ENCODE results near the gene SKAP1. TPM values are rescaled to one million over a fixed set of nuclear protein-coding genes. Genes with fewer than 3 reads are reported as not detected.

Gene SKAP1
- total RNA-seq, 4 donors from 2014 or later, result 1.2 to 6.4 (median 4.9) TPM; not detected in 1

- 64 to 90% methylated on average over 8 to 11 of the region's 11 CpGs for WGBS, 2 donors (ENCODE audit: low coverage in 1 of 2)
- H3K9me3 ChIP-seq, result no peaks in the 10 kb centered on the region
- peaks cover 0 to 5% (median under 1%) of the 10 kb centered on the region in 4 donors for H3K4me1 ChIP-seq
- in situ Hi-C loops (cut with MboI; ENCODE audit: low pct_ligation_motif_present in 1 of 4, low pct_unique_long_range_greater_than_20kb in 1 of 4, low sequenced_read_pairs in 3 of 4) (no loop called here), intact Hi-C loops (cut with DNase I; ENCODE audit: low total_unique reads) (no loop called here)
- no peak overlapping the region for H3K4me3 ChIP-seq
- DNase-seq, result no peak
- H3K27ac ChIP-seq, result no peak overlapping the region
- TF ChIP-seq EP300 (IDR thresholded peaks at IDR 0.05; ENCODE audit: low read depth) (no peak), POLR2AphosphoS5 (IDR thresholded peaks at IDR 0.05) (no peak), POLR2A (IDR thresholded peaks at IDR 0.05) (no peak), CTCF (IDR thresholded peaks at IDR 0.05) (no peak)
- H3K36me3 ChIP-seq, result no peaks in the 10 kb centered on the region
- H3K27me3 ChIP-seq, result peaks cover 56% of the 10 kb centered on the region
These were observed 279.4 kb downstream of the SKAP1 start for GRCh38 chr17:48150597-48151001.

- in situ Hi-C loops (cut with MboI; ENCODE audit: low pct_ligation_motif_present in 1 of 4, low pct_unique_long_range_greater_than_20kb in 1 of 4, low sequenced_read_pairs in 3 of 4), result no loop called here
- Histone ChIP-seq H3K27ac (no peak overlapping the region), H3K27me3 (peaks cover 61% of the 10 kb centered on the region), H3K9me3 (no peaks in the 10 kb centered on the region), H3K4me3 (no peak overlapping the region), H3K36me3 (no peaks in the 10 kb centered on the region), H3K4me1 (peaks cover 0 to 8% (median 3%) of the 10 kb centered on the region in 4 donors)
- WGBS, 2 donors (ENCODE audit: low coverage in 1 of 2), result 70 to 87% methylated on average over 4 of the region's 4 CpGs
- intact Hi-C loops (cut with DNase I; ENCODE audit: low total_unique reads), result no loop called here
- DNase-seq, result no peak
- no peak for TF ChIP-seq POLR2AphosphoS5 (IDR thresholded peaks at IDR 0.05)
- TF ChIP-seq EP300 (IDR thresholded peaks at IDR 0.05; ENCODE audit: low read depth), result no peak
- TF ChIP-seq POLR2A (IDR thresholded peaks at IDR 0.05), result no peak
- no peak for TF ChIP-seq CTCF (IDR thresholded peaks at IDR 0.05)
These were observed 280.1 kb downstream of the SKAP1 start for GRCh38 chr17:48149787-48150463.

GRCh38 chr17:48148854-48149786, 280.9 kb downstream of the SKAP1 start:
- Histone ChIP-seq H3K4me3 (no peak overlapping the region), H3K9me3 (no peaks in the 10 kb centered on the region), H3K27me3 (peaks cover 62% of the 10 kb centered on the region), H3K4me1 (peaks cover 0 to 9% (median under 1%) of the 10 kb centered on the region in 4 donors), H3K36me3 (no peaks in the 10 kb centered on the region), H3K27ac (no peak overlapping the region)
- in situ Hi-C loops (cut with MboI; ENCODE audit: low pct_ligation_motif_present in 1 of 4, low pct_unique_long_range_greater_than_20kb in 1 of 4, low sequenced_read_pairs in 3 of 4), result no loop called here
- no peak for TF ChIP-seq POLR2A (IDR thresholded peaks at IDR 0.05)
- no peak for TF ChIP-seq EP300 (IDR thresholded peaks at IDR 0.05; ENCODE audit: low read depth)
- no peak for TF ChIP-seq CTCF (IDR thresholded peaks at IDR 0.05)
- TF ChIP-seq POLR2AphosphoS5 (IDR thresholded peaks at IDR 0.05), result no peak
- no peak for DNase-seq
- WGBS, 2 donors (ENCODE audit: low coverage in 1 of 2), result 68 to 71% methylated on average over 12 to 16 of the region's 16 CpGs
- intact Hi-C loops (cut with DNase I; ENCODE audit: low total_unique reads), result no loop called here

GRCh38 chr17:48148029-48148770, 281.8 kb downstream of the SKAP1 start:
- 53 to 71% methylated on average over 9 to 14 of the region's 14 CpGs for whole genome bisulfite sequencing, 2 donors (ENCODE audit: low coverage in 1 of 2)
- Histone ChIP-seq H3K9me3 (no peaks in the 10 kb centered on the region), H3K27ac (no peak overlapping the region), H3K36me3 (no peaks in the 10 kb centered on the region), H3K4me1 (peaks cover 0 to 9% (median 0%) of the 10 kb centered on the region in 4 donors), H3K27me3 (peaks cover 65% of the 10 kb centered on the region), H3K4me3 (no peak overlapping the region)
- no peak for DNase-seq
- intact Hi-C loops (cut with DNase I; ENCODE audit: low total_unique reads), result no loop called here
- TF ChIP-seq EP300 (IDR thresholded peaks at IDR 0.05; ENCODE audit: low read depth), result no peak
- TF ChIP-seq CTCF (IDR thresholded peaks at IDR 0.05), result no peak
- TF ChIP-seq POLR2AphosphoS5 (IDR thresholded peaks at IDR 0.05), result no peak
- no peak for TF ChIP-seq POLR2A (IDR thresholded peaks at IDR 0.05)
- in situ Hi-C loops (cut with MboI; ENCODE audit: low pct_ligation_motif_present in 1 of 4, low pct_unique_long_range_greater_than_20kb in 1 of 4, low sequenced_read_pairs in 3 of 4), result no loop called here
